GM18873 (cell line): ENCODE measurements around the gene ZNF70.

Source experiments
- ATAC-seq: cut with Tn5 transposase; IDR thresholded peaks from one replicate; pipeline ENCODE4 v1.9.1; 2021; ENCODE audit warnings: mild to moderate bottlenecking, moderate library complexity, moderate number of reproducible peaks; ENCODE audit not compliant: unreplicated experiment, low FRiP score

ZNF70 gene

GRCh38 chr22:23750714-23751440 lies at the start of gene ZNF70:
Gene ZNF70, minus strand, starts transcription at chr22:23751112. Its CDS starts 5,972 bp downstream, at chr22:23745140.
- ATAC-seq: no peak

- no peak for ATAC-seq
Measured at GRCh38 chr22:23796461-23796860, 45.5 kb upstream of the ZNF70 start.

GRCh38 chr22:23793326-23793725 lies 42.4 kb upstream of the ZNF70 start:
- no peak for ATAC-seq

- no peak for ATAC-seq
Measured at GRCh38 chr22:23791738-23792645, 41.1 kb upstream of the ZNF70 start.

- ATAC-seq: no peak
Measured at GRCh38 chr22:23790819-23791737, 40.2 kb upstream of the ZNF70 start.

GRCh38 chr22:23789638-23790037 lies 38.7 kb upstream of the ZNF70 start:
- ATAC-seq: no peak

GRCh38 chr22:23789121-23789520 lies 38.2 kb upstream of the ZNF70 start:
- ATAC-seq: no peak

GRCh38 chr22:23787910-23788309 lies 37.0 kb upstream of the ZNF70 start:
- ATAC-seq: no peak

GRCh38 chr22:23787600-23787896 lies 36.6 kb upstream of the ZNF70 start:
- ATAC-seq: no peak

GRCh38 chr22:23786752-23787599 lies 36.1 kb upstream of the ZNF70 start, which contains the start of gene SMARCB1:
Gene SMARCB1, plus strand, starts transcription at chr22:23786966. Its CDS starts 204 bp downstream, at chr22:23787170.
- peak; percentile 47 for ATAC-seq

- ATAC-seq: no peak
Measured at GRCh38 chr22:23786261-23786710, 35.4 kb upstream of the ZNF70 start.

- no peak for ATAC-seq
Measured at GRCh38 chr22:23784215-23784732, 33.4 kb upstream of the ZNF70 start.

GRCh38 chr22:23783265-23784150 lies 32.6 kb upstream of the ZNF70 start:
- ATAC-seq: no peak

GRCh38 chr22:23782703-23783102 lies 31.8 kb upstream of the ZNF70 start:
- no peak for ATAC-seq

GRCh38 chr22:23782252-23782651 lies 31.3 kb upstream of the ZNF70 start:
- ATAC-seq: no peak

- no peak for ATAC-seq
Measured at GRCh38 chr22:23781511-23782183, 30.7 kb upstream of the ZNF70 start.

- ATAC-seq: no peak
Measured at GRCh38 chr22:23781065-23781464, 30.2 kb upstream of the ZNF70 start.
